GM18499 (cell line): ENCODE data around the gene TSPAN4.

Experiments
- ATAC-seq: cut with Tn5 transposase; IDR thresholded peaks from one replicate; pipeline ENCODE4 v1.9.1; 2021; ENCODE audit warnings: moderate number of reproducible peaks; ENCODE audit not compliant: insufficient read depth, unreplicated experiment

The TSPAN4 gene

GRCh38 chr11:847876-848275, 5.2 kb downstream of the TSPAN4 start:
- ATAC-seq = no peak

- no peak for ATAC-seq
These were observed 5.8 kb downstream of the TSPAN4 start for GRCh38 chr11:848380-848931.

- ATAC-seq = no peak
These were observed 6.6 kb downstream of the TSPAN4 start for GRCh38 chr11:849104-849824.

GRCh38 chr11:849951-850774, 7.5 kb downstream of the TSPAN4 start:
- ATAC-seq = no peak

GRCh38 chr11:850775-851763, 8.4 kb downstream of the TSPAN4 start:
- no peak for ATAC-seq

- no peak for ATAC-seq
These were observed 10.1 kb downstream of the TSPAN4 start for GRCh38 chr11:852762-853161.

GRCh38 chr11:853682-854448, 11.2 kb downstream of the TSPAN4 start:
- ATAC-seq = no peak

GRCh38 chr11:854601-855329, 12.1 kb downstream of the TSPAN4 start:
- no peak for ATAC-seq

- ATAC-seq = no peak
These were observed 12.7 kb downstream of the TSPAN4 start for GRCh38 chr11:855330-855674.

- ATAC-seq = no peak
These were observed 13.1 kb downstream of the TSPAN4 start for GRCh38 chr11:855796-856195.

- no peak for ATAC-seq
These were observed 13.7 kb downstream of the TSPAN4 start for GRCh38 chr11:856397-856796.

- ATAC-seq = no peak
These were observed 15.6 kb downstream of the TSPAN4 start for GRCh38 chr11:858053-858761.

- ATAC-seq = no peak
These were observed 16.2 kb downstream of the TSPAN4 start for GRCh38 chr11:858762-859339.

- ATAC-seq = no peak
These were observed 16.9 kb downstream of the TSPAN4 start for GRCh38 chr11:859394-860131.

- ATAC-seq = no peak
These were observed 17.8 kb downstream of the TSPAN4 start for GRCh38 chr11:860234-861104.

GRCh38 chr11:861105-861479, 18.4 kb downstream of the TSPAN4 start:
- no peak for ATAC-seq
